ENCODE measurements around the gene SPATA16.
"Not testable (repeated sequence)": the region's sequence is repeated elsewhere in the genome, so short reads cannot be mapped to it uniquely, and the experiment has no call there.

Gene SPATA16

GRCh38 chr3:173021547-173022185 is 119.4 kb downstream of the SPATA16 start:
- Histone ChIP-seq H3K4me3 (ENCODE audit: low read length) (no peak overlapping the region), H3K27me3 (replicated peaks; ENCODE audit: insufficient read depth, low read length) (no peaks in the 10 kb centered on the region), H3K4me1 (ENCODE audit: low read length) (no peaks in the 10 kb centered on the region), H3F3A (ENCODE audit: insufficient read depth, low read length) (no peaks in the 10 kb centered on the region), H3K9me3 (replicated peaks; ENCODE audit: insufficient read depth, low read length) (no peaks in the 10 kb centered on the region), H3K79me2 (ENCODE audit: low read length) (no peaks in the 10 kb centered on the region), H4K20me1 (ENCODE audit: insufficient read depth, low read length) (no peaks in the 10 kb centered on the region), H3K9me2 (replicated peaks; ENCODE audit: insufficient read depth, low read length) (no peaks in the 10 kb centered on the region), H3K9ac (ENCODE audit: low read length) (no peak overlapping the region), H3K36me3 (replicated peaks; ENCODE audit: insufficient read depth, low read length) (no peaks in the 10 kb centered on the region), H2AFZ (ENCODE audit: low read length) (no peak overlapping the region), H3K4me2 (ENCODE audit: low read depth, low read length) (no peak overlapping the region), H3K27ac (ENCODE audit: low read length) (no peak overlapping the region)
- no peak for DNase-seq
- TF ChIP-seq EZH2 (optimal IDR thresholded peaks at IDR 0.05; ENCODE audit: low read depth, low read length) (no peak), EZH2phosphoT487 (IDR thresholded peaks at IDR 0.05; ENCODE audit: low read length) (no peak)
- TF ChIP-seq, protein P1, sequence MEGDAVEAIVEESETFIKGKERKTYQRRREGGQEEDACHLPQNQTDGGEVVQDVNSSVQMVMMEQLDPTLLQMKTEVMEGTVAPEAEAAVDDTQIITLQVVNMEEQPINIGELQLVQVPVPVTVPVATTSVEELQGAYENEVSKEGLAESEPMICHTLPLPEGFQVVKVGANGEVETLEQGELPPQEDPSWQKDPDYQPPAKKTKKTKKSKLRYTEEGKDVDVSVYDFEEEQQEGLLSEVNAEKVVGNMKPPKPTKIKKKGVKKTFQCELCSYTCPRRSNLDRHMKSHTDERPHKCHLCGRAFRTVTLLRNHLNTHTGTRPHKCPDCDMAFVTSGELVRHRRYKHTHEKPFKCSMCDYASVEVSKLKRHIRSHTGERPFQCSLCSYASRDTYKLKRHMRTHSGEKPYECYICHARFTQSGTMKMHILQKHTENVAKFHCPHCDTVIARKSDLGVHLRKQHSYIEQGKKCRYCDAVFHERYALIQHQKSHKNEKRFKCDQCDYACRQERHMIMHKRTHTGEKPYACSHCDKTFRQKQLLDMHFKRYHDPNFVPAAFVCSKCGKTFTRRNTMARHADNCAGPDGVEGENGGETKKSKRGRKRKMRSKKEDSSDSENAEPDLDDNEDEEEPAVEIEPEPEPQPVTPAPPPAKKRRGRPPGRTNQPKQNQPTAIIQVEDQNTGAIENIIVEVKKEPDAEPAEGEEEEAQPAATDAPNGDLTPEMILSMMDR (IDR thresholded peaks at IDR 0.05; ENCODE audit: low read length), result no peak

DNA sequence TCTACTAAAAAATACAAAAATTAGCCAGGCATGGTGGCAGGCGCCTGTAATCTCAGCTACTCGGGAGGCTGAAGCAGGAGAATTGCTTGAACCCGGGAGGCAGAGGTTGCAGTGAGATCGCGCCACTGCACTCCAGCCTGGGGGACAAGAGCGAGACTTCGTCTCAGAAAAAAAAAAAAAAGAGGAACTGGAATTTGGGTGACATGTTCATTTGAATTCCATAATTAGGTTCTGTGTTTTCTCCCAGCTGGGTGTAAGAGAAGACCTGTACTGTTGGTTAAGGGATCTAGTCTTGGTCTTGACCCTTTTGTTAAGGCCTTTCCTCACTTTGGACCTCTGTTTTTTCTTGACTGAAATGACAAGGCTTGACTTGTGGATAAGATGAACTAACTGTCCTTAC is 120.9 kb downstream of the SPATA16 start:
- not testable (repeated sequence) for H3K27ac ChIP-seq (ENCODE audit: low read length); H3K9me3 ChIP-seq (replicated peaks; ENCODE audit: insufficient read depth, low read length); H3K4me2 ChIP-seq (ENCODE audit: low read depth, low read length); H3K27me3 ChIP-seq (replicated peaks; ENCODE audit: insufficient read depth, low read length); H3K4me3 ChIP-seq (ENCODE audit: low read length); H4K20me1 ChIP-seq (ENCODE audit: insufficient read depth, low read length); H3K9me2 ChIP-seq (replicated peaks; ENCODE audit: insufficient read depth, low read length); H3F3A ChIP-seq (ENCODE audit: insufficient read depth, low read length); H3K9ac ChIP-seq (ENCODE audit: low read length); H2AFZ ChIP-seq (ENCODE audit: low read length); H3K36me3 ChIP-seq (replicated peaks; ENCODE audit: insufficient read depth, low read length); DNase-seq; H3K79me2 ChIP-seq (ENCODE audit: low read length); H3K4me1 ChIP-seq (ENCODE audit: low read length)

DNA sequence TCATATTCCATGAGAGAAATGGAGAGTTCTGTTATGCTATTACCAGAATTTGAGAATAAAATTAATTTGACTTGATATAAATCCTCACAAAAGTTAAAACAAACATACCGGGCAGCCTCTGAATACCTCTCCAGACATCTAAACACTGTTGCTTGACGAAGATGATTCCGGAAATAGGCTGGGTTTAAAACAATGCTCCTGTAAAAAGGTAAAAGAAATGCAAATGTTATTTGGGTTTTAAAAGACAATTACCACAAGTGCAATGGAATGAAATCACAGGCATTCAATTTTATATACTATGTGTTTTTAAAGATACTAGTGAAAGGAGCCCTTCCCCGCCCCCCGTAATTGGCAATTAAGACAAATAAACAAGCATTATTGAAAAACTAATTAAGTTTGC is 121.7 kb downstream of the SPATA16 start:
- Histone ChIP-seq H3F3A (ENCODE audit: insufficient read depth, low read length) (no peaks in the 10 kb centered on the region), H3K9ac (ENCODE audit: low read length) (no peak overlapping the region), H3K79me2 (ENCODE audit: low read length) (no peaks in the 10 kb centered on the region), H4K20me1 (ENCODE audit: insufficient read depth, low read length) (no peaks in the 10 kb centered on the region), H3K9me3 (replicated peaks; ENCODE audit: insufficient read depth, low read length) (no peaks in the 10 kb centered on the region), H3K4me1 (ENCODE audit: low read length) (no peaks in the 10 kb centered on the region), H3K27me3 (replicated peaks; ENCODE audit: insufficient read depth, low read length) (no peaks in the 10 kb centered on the region), H3K36me3 (replicated peaks; ENCODE audit: insufficient read depth, low read length) (no peaks in the 10 kb centered on the region), H3K4me3 (ENCODE audit: low read length) (no peak overlapping the region), H3K4me2 (ENCODE audit: low read depth, low read length) (no peak overlapping the region), H2AFZ (ENCODE audit: low read length) (no peak overlapping the region), H3K9me2 (replicated peaks; ENCODE audit: insufficient read depth, low read length) (no peaks in the 10 kb centered on the region), H3K27ac (ENCODE audit: low read length) (no peak overlapping the region)
- TF ChIP-seq, protein P1 (IDR thresholded peaks at IDR 0.05; ENCODE audit: low read length), result no peak
- TF ChIP-seq EZH2 (optimal IDR thresholded peaks at IDR 0.05; ENCODE audit: low read depth, low read length) (no peak), EZH2phosphoT487 (IDR thresholded peaks at IDR 0.05; ENCODE audit: low read length) (no peak)
- no peak for DNase-seq

DNA sequence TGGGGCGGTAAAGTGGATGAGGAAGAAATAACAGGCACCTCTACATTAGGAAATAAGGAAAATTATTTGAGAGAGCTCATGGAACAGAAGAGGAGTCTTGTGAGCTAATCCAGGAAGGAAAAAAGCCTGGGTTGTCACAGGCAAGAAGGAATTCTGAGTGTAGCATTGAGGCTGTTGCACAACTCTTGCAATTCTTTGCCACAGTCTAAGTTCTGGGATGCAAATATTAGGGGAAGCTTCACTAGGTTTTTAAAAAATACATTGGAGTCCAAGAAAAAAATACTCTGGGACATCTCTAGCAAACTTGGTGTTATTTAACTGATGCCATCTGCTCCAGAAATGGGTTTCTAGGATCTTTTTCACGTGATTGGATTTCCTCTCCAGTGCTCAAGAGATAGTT is 122.3 kb downstream of the SPATA16 start:
- Histone ChIP-seq H3K4me1 (ENCODE audit: low read length) (no peaks in the 10 kb centered on the region), H3K9me3 (replicated peaks; ENCODE audit: insufficient read depth, low read length) (no peaks in the 10 kb centered on the region), H3K4me2 (ENCODE audit: low read depth, low read length) (no peak overlapping the region), H3K36me3 (replicated peaks; ENCODE audit: insufficient read depth, low read length) (no peaks in the 10 kb centered on the region), H3F3A (ENCODE audit: insufficient read depth, low read length) (no peaks in the 10 kb centered on the region), H3K27ac (ENCODE audit: low read length) (no peak overlapping the region), H2AFZ (ENCODE audit: low read length) (no peak overlapping the region), H3K79me2 (ENCODE audit: low read length) (no peaks in the 10 kb centered on the region), H3K9me2 (replicated peaks; ENCODE audit: insufficient read depth, low read length) (no peaks in the 10 kb centered on the region), H3K27me3 (replicated peaks; ENCODE audit: insufficient read depth, low read length) (no peaks in the 10 kb centered on the region), H4K20me1 (ENCODE audit: insufficient read depth, low read length) (no peaks in the 10 kb centered on the region), H3K9ac (ENCODE audit: low read length) (no peak overlapping the region), H3K4me3 (ENCODE audit: low read length) (no peak overlapping the region)
- no peak for DNase-seq
- TF ChIP-seq EZH2phosphoT487 (IDR thresholded peaks at IDR 0.05; ENCODE audit: low read length) (no peak), EZH2 (optimal IDR thresholded peaks at IDR 0.05; ENCODE audit: low read depth, low read length) (no peak)
- TF ChIP-seq, protein P1 (IDR thresholded peaks at IDR 0.05; ENCODE audit: low read length), result no peak
